ENCODE data around the gene SLC22A31.

Gene SLC22A31

DNA sequence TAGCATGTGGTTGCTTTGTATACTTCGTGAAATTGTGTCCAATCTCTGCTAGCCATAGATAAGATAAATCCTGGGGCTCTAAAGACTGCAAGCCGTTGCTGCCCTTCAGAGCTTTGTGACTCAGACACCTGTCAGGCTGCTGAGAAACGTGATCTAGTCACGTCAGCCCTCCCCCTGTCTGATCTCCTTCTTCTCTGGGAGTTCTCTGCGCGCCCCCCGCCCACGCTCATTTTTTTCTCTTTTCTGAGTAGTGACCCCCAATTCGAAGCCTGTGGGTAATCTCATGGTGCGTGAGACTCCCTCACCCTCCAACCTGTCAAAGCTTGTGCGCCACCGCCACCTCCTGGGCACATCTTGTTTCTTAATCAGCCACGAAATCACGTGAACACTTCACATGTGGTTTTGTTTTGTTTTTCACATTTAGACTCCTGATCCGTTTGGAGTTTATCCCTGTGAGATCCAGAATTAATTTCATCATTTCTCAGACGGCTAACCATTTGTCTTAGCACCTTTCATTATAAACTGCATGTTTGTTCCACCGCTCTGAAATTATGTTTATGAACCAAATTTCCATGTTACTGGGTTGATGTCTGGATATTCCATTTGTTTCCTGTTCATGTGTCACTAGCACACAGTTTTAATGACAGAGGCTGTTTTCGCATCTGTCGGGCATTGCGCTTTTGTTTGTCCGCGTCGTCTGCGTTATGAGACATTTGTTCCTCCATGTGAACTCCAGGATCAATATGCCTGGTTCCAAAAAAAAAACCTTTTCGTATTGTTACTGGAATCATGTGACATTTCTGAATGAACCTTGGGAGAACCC lies 16.2 kb upstream of the SLC22A31 start:
- DNase-seq (ENCODE audit: low read depth): peak; percentile 64

DNA sequence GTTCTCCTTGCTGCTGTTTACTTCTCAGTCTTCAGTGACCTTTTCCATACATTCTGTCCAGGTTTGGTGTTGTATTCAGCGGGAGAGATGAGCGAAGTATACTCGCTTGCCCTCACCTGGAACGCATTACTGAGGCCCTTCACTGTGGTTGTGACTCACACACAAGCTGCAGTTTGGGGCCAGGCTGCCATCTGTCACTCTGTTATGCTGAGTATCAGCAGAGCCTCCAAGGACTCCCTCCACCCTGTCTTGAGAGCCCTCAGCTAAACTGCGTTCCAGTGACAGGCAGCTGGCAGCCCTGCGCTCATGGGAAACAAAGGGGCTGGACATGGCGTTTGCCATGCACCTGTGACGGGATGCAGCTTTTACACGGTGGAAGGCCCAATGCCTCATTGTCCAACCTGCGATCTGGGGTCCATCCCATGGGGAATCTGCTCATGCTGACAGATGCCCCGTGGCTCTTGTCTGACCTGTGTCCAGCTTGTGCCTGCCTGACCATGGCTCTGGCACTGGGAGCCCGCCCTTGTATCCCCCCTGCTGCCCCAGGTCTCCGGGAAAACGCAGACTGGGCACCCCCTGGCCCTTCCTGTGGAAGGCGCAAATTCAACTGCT lies 10.7 kb upstream of the SLC22A31 start:
- no peak for DNase-seq (ENCODE audit: low read depth)

DNA sequence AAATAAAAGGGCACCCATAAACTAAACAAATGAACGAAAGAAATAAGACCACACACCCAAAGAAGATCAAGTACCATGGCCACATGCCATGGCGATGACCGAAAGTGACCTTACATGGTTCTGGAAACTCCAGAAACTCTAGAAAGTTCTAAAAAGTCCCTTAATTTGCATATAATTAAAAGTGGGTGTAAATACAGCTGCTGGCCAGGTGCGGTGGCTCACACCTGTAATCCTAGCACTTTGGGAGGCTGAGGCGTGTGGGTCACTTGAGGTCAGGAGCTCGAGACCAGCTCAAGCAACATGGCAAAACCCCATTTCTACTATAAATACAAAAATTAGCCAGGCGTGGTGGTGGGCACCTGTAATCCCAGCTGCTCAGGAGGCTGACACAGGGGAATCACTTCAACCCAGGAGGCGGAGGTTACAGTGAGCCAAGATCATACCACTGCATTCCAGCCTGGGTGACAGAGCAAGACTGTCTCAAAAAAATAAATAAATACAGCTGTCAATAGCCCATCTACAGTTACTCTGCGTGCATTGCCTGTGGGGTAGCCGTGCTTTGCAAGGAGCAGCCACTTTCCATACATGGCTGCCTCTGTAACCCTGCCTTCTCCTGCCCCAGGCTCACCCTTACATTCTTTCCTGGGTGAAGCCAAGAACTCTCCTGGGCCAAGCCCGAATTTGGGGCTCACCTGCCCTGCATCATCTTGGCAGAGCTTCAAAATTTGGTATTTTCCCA lies 10.0 kb upstream of the SLC22A31 start:
- no peak for DNase-seq (ENCODE audit: low read depth)

DNA sequence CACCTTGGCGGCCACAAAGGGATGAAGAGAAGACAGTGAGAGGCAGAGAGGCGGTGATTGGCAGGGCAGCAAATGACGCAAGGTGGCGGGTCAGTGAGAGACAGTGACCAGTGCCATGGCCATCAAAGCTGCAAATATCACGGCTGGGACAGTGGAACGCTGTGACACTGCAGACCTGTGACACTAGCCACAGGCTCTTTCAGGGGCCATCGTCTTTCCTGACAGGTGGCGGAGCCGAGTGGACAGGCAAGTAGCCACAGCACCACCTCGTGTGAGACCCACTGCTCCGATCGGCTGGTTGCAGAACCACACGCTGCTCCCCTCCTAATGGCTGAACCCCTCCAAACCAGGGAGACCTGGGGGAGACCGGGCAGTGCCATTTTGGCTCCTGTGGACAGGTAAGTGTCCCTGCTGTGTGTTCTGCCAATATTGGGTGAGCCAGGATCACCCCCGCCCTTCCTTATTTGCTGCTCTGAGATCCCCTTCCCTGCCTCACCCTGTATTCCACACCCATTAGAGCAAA lies 9.2 kb upstream of the SLC22A31 start:
- DNase-seq (ENCODE audit: low read depth): no peak

DNA sequence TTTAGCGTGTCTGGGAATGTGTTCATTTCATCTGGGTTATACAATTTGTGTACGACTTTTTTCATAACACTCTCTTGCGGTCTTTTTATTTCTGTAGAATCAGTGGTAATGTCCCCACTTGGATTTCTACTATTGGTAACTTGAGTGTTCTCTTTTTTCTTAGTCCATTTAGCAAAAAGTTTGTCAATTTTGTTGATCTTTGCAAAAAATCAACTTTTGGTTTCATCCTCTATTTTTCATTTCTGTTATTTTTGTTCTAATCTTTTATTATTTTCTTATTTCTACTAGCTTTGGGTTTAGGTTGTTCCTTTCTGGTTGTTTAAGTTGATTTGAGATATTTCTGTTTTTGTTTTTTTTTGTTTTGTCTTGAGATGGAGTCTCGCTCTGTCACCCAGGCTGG lies 7.7 kb upstream of the SLC22A31 start:
- DNase-seq (ENCODE audit: low read depth): no peak

DNA sequence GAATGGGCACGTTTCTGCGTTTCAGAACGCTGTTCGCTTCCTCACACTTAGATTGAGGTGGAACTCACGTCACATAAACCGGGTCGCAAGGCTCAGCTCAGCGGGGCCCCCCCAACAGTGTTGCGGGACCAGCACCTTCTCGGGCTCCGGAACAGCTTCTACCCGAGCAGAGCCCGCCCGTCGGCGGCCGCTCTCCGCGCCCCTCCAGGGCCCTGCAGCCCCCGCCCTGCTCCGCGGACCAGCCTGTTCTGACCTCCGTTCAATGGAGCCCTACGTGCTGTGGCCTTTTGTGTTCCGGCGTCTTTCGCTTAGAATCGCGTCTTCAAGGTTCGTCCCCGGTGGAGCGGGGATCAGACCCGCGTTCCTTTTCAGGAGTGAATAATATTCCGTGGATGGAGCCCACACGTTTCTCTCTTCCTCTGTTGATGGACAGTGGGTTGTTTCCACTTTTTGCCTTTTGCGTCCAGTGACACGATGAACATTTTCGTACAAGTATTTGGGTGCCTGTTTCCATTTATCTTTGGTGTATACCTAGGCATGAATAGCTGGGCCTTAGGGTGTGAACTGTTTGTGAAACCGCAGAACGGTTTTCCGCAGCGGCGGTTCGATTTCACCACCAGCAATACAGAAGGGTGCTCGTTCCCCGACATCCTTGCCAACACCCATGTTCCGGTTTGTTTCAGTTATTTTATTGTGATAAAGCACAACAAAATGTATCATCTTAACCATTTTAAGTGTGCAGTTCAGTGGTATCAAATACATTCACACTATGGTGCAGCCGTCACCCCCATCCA lies 2.3 kb upstream of the SLC22A31 start:
- no peak for DNase-seq (ENCODE audit: low read depth)

DNA sequence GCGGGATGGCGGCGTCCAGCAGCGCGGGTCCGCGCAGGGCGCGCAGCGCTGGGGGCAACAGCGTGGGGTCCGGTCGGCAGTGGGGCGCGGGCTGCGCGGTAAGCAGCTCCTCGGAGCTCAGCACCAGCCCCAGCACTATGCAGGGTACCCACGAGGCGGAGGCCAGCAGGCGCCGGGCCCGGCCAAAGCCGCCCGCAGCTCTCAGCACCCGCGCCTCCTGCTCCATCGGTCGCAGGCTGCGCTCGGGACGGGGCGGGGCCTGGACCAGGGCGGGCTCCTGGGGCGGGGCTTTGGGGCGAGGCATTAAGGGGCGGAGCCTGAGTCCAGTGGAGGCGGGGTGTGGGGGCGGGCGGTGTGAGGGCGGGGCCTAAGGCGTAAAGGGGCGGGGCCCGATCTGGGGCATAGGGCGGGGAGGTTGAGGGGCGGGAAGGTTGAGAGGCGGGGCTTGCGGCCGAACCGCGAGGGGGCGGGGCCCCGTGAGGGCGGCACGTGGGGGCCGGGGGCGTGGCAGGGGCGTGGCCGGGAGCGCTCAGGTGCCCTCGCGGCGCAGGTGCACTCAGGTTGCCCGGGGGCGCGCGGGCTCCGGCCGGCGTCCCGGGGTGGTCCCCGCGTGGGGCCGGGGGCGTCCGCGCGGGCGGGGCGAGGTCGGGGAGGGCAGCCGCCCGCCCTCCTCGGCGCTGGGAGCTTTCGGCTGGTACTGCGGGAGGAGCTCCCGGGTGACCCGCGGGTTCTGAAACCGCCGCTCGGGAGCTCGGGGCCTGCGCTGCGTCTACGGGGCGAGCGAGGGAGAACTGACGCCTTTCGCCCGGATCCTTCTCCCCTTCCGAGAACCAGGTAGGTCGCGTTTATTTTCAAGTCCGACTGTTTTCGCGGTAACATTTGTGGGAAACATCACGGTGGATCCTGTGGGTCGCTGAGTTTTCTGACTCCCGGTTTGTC lies 1.4 kb upstream of the SLC22A31 start:
- DNase-seq (ENCODE audit: low read depth): peak; percentile 64

DNA sequence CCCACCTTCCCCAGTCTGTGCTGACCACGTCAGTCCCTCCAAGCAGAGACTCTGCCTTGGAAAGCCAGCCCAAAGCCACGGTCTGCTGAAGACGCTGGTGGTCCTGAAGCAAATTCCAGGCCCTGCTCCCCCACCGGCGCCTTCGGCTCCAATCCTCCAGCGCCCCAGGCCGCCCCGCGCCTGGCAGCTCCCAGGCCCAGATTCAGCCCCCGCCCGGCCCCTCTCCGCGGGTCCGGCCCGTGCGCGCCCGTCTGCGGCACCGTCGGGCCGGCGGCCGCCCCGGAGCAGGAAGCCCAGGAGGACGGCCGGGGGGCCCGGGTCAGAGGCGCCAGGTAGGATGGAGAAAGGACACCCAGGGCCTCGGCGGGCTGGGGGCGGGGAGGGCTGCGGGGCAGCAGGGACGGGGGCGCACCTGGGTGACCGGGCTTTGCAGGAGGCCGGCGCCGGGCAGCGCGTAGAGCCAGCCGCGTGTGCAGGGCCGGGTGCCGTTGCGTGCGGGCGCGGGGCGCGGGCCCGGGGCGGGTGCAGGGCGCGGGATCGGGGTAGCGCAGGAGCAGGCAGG lies 594 bp upstream of the SLC22A31 start:
- DNase-seq (ENCODE audit: low read depth): no peak

DNA sequence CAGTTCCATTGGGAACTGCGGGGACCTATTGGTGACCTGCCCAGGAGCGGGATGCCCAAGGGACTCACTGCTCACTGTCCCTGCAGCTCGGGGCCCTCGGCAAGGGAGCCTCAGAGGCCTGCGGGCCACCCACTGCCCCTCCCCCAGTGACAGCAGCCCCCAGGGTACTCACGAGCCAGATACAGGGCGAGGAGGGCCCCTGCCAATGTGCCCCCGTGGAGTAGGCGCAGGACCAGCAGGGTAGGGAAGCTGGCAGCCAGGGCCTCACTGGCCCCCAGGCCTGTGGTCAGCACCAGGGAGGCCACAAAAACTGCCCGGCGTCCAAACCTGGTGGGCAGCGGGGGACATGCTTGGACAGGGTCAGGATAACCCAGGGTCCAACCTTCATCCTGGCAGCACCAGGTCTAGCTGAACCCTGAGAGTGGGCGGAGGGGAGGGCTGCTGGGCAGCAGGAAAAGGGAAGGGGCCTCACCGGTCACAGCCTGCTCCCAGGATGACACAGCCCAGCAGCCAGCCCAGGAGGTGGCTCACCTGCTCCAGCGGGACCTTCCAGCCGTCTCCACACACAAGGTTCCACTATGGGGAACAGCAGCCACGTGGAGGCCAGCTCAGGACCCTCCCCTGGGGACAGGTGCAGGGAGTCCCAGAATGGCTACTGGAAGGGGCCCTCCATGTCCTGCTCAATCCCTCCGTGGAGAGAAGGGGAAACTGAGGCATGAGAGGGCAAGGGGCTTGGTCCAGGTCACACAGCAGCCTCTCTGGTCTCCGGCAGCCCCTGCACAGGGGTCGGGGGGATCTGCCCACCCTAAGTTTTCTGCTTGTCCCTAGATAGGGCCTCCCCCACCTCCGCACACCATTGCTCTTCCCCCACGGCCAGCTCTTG lies 855 bp downstream of the SLC22A31 start:
- DNase-seq (ENCODE audit: low read depth): no peak

DNA sequence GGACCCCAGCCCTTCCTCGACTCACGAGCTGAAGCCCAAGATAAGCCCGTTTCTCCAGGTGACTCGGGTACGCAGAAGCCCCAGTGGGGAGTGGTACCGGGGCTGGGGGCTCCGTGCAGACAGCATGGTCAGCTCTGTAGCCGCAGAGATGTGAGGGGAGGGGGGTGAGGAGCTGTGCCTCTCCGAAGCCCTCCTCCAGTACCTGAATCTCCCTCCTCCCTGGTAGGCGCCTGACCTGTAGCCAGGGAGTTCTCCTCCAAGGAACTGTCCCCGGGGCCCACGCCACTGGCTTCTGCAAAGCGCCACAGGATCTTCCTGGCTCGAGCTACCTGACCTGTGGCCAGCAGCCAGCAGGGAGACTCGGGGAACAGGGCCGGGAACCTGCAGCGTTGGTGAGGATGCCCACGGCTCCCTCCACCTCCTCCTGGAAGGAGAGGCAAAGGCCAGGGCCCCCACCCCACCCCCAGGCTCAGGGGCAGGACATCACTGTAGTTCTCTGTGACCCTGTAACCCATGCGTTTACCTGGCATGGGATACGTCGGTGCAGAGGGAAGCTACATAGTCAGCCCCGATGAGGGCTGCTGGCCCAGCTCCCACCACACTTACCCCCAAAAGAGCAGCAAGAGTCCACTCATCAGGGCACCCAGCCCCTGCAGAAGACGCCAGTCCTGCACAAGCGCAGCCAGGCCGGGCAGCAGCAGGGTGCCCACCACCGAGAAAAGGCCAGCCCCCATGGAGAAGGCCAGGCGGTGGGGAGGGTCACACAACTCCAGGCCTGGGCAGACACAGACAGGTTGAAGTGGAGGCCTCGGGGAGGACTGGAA lies 1.7 kb downstream of the SLC22A31 start:
- DNase-seq (ENCODE audit: low read depth): no peak

DNA sequence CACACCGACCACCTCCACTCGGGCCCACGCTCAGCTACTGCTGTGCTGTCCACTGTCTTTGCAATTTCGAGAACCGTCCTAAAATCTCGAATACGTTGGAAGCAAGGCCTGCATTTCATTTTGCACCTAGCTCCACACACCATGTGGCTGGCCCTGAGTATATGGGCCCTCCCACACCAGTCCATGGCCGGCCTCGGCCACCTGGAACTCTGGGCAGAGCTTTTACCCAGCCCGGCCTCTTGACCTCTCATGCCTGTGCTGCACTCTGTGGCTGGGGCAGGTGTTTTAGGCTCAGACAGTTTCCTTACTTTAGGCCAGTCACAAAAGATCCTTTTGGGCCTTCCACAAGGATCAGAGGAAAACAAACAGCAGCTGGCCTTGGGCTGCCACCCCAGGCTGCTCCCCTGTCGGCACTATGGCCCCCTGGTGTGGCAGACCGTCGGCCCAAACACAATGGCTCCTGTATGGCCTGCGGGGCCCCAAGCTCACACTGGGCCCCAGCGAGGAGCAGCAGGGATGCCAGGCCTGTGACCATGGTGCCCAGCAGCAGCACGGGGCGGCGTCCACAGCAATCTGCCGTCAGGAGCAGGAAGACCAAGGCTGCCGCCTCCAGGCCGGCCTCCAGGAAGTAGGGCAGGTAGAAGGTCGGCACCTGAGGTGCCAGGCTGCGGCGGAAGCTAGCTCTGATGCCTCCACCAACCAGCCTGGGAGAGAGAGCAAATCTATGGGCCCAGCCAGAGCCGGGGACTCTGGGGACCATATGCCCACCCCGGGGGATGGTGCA lies 2.5 kb downstream of the SLC22A31 start:
- DNase-seq (ENCODE audit: low read depth): no peak

DNA sequence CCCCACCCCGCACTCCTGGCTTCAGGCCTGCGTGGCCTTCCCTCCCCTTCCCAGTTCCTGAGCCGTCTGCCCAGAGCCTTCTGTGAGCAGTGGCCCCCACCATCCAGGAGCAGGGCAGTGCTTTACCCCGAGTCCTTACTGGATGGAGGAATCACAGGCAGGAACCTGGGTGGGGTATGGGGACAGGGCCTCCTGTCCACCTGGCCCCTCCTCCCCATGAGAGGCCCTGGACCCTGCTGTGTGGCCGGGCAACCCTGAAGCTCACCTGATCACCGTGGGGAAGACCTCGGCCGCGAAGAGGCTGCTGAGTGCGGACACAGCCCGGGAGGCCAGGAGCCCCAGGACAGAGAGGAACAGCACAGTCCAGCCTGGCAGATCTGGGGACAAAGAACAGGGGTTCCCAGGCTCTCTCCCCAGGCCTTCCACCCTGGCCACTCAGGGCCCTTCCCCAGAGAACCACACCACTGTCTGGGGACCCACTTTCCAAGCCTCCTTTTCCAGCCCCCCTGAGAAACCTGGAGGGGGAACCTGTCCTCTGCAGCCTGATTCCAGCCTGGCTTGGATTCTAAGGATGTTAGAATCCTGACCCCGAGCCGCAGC lies 3.2 kb downstream of the SLC22A31 start:
- no peak for DNase-seq (ENCODE audit: low read depth)

DNA sequence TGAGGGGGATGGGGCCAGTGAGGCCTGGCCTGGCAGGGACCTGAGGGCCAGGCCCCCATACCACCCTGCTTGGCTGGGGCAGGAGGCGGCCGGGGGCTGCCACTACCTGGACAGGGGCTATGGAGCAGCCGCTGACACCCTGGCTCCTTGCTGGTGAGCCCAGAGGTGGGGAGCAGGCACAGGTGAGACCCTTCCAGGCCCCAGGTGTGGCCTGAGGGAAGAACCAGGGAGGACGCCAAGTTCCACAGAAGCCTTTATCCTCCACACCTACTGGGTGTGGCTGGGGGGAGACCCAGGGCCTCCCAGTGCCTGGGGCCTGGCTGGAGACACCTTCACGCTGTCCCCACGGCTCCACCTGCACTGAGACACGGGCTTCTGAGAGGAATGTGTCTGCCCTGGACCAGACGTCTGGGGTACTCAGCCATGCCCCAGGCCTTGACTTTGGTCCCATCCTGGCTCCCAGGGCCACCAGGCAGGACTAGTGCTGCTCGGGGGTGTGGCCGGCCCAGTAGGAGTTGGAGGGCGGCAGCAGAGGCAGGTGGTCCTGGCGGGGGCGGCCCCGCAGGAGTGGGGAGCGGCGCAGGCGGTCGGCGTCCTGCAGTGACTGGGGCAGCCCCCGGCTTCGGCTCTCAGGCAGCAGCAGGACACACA lies 4.7 kb downstream of the SLC22A31 start:
- no peak for DNase-seq (ENCODE audit: low read depth)

DNA sequence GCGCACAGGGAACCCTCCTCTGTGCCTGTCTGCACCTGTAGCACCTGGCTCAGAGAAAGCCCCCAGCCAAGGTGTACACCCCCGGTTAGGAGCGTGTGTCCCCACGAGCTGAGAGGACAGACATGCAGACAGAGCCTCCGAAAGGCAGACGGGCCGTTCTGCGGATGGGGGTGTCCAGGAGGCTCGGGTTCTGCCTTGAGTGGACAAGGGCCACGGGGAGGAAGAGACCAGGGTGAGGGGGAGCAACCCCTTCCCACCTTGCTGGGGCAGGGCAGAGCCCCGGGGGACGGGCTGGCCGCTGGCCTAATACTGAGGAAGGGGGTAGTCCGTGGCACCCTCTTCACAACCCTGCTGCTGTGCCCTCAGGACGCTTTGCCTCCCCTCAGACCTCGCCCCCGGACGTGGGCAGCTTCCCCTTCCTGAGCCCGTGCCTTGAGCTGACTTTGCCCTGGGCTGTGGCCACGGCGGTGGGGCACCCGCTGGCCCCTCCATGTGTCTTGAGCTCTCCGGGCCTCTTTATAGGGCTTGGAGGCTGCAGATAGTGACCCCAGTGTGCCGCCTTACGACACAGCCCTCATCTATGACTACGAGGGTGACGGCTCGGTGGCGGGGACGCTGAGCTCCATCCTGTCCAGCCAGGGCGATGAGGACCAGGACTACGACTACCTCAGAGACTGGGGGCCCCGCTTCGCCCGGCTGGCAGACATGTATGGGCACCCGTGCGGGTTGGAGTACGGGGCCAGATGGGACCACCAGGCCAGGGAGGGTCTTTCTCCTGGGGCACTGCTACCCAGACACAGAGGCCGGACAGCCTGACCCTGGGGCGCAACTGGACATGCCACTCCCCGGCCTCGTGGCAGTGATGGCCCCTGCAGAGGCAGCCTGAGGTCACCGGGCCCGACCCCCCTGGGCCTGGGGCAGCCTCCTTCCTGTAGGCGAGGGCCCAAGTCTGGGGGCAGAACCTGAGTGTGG lies 5.7 kb downstream of the SLC22A31 start:
- DNase-seq (ENCODE audit: low read depth): no peak

DNA sequence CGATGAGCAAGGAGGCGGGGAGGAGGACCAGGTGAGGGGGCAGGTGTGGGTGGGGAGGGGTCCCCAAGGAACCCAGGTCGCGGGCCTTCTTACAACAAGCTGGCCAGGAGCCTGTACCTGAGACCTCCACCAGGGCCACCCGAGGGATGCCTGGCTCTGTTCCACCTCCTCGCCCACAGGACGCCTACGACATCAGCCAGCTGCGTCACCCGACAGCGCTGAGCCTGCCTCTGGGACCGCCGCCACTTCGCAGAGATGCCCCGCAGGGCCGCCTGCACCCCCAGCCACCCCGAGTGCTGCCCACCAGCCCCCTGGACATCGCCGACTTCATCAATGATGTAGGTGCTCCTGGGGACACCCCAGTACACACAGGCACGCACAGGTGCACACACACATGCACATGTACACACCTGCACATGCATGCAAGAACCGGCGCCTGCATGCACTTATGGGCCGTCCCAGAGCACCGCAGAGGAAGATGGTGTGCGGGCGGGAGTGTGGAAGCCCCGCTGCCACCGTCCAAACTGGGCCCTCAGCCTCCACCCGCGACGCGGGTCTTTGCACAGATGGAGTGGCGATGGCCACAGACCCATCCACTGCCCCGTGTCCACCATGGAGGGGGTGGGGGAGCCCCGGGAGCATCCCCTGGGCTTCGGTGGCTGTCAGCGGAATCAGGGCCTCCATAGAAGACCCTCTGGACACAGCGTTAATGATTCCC lies 6.6 kb downstream of the SLC22A31 start:
- DNase-seq (ENCODE audit: low read depth): no peak
